A549 (cell line): ENCODE measurements around the gene ATL2. TPM values are rescaled to one million over a fixed set of nuclear protein-coding genes. Genes with fewer than 3 reads are reported as not detected.

Experiments used
- ATAC-seq, 2 experiments: fragments of 200-7000 bp in 1 of 2; fragments of >200 bp in 1 of 2; cut with Nextera tagmentation in 1 of 2; cut with Tn5 transposase in 1 of 2; 3 replicates each; pipeline versions ENCODE4 v1.8.0 to v1.9.1; 2018 to 2020; ENCODE audit warnings: mild to moderate bottlenecking in 1 of 2, moderate library complexity in 1 of 2
- CTCF ChIA-PET: fragments of 300-600 bp; sonication (Branson Sonifier 250); formaldehyde crosslinking; extraction: SDS; loops from one replicate; lab custom pipeline; 2021; ENCODE audit warnings: antibody characterized with exemption, inconsistent platforms; lab: Yijun Ruan, JAX
- POLR2A ChIA-PET: fragments of 350-600 bp; formaldehyde crosslinking; extraction: SDS; loops from one replicate; lab custom pipeline; 2021; ENCODE audit warnings: antibody characterized with exemption, inconsistent platforms; lab: Yijun Ruan, JAX
- DNase-seq, 2 experiments: peaks; one replicate each; pipeline versions ENCODE4 v3.0.0 to v3.0.0-alpha.2; 2011 to 2016; ENCODE audit warnings: low read depth in 1 of 2, low spot score in 1 of 2
- FAIRE-seq: peaks from 2 replicates; lab custom pipeline; 2011; peaks lifted over from hg19 to GRCh38; lab: Jason Lieb, UNC
- H3K27ac ChIP-seq, 2 experiments: fragments of >200 bp; sonication (Bioruptor Twin); formaldehyde crosslinking; 3 replicates each; pipeline ENCODE4 v1.5.1; 2016 to 2017
- H3K4me1 ChIP-seq: fragments of >200 bp; sonication (Bioruptor Twin); formaldehyde crosslinking; 3 replicates; pipeline ENCODE4 v1.6.1; 2016
- H3K4me2 ChIP-seq: fragments of >200 bp; sonication (Bioruptor Twin); formaldehyde crosslinking; 3 replicates; pipeline ENCODE4 v1.6.1; 2016
- H3K4me3 ChIP-seq: fragments of >200 bp; sonication (Bioruptor Twin); formaldehyde crosslinking; 3 replicates; pipeline ENCODE4 v1.5.1; 2016
- H3K9me3 ChIP-seq: fragments of >200 bp; sonication (Bioruptor Twin); formaldehyde crosslinking; 3 replicates; pipeline ENCODE4 v1.6.1; 2016
- BCL3 ChIP-seq: fragments of >200 bp; sonication (Bioruptor Twin); formaldehyde crosslinking; IDR thresholded peaks from 3 replicates; pipeline ENCODE4 v1.6.1; 2016
- CEBPB ChIP-seq, 2 experiments: fragments of >200 bp in 1 of 2; sonication (Bioruptor Twin) in 1 of 2; formaldehyde crosslinking in 1 of 2; IDR thresholded peaks; 2 replicates each; pipeline ENCODE4 v1.6.1; 2012 to 2016
- CHD4 ChIP-seq: fragments of 200-600 bp; sonication (generic); IDR thresholded peaks from 2 replicates; pipeline ENCODE4 v1.6.1; 2016; ENCODE audit warnings: antibody characterized with exemption, mild to moderate bottlenecking, borderline replicate concordance
- CTCF ChIP-seq: fragments of >200 bp; sonication (Bioruptor Twin); formaldehyde crosslinking; IDR thresholded peaks from 3 replicates; pipeline ENCODE4 v1.5.1; 2016
- EHMT2 ChIP-seq: fragments of 200-600 bp; sonication (generic); IDR thresholded peaks from 2 replicates; pipeline ENCODE4 v1.6.1; 2016; ENCODE audit warnings: antibody characterized with exemption, low read depth, mild to moderate bottlenecking, moderate library complexity
- ELK1 ChIP-seq: fragments of 150-350 bp; IDR thresholded peaks from 2 replicates; pipeline ENCODE4 v1.6.1; 2014; ENCODE audit warnings: low read depth, mild to moderate bottlenecking, low read length
- EP300 ChIP-seq, 2 experiments: fragments of >200 bp; sonication (Bioruptor Twin); formaldehyde crosslinking; IDR thresholded peaks; 2 replicates in 1 of 2; 3 replicates in 1 of 2; pipeline ENCODE4 v1.6.1; 2016 to 2017
- HMGXB4 ChIP-seq: fragments of 250-450 bp; sonication (Bioruptor Pico); IDR thresholded peaks from 2 replicates; pipeline ENCODE4 v1.5.0; 2021; ENCODE audit warnings: mild to moderate bottlenecking, moderate library complexity, borderline replicate concordance
- HOXB5 ChIP-seq: fragments of 250-450 bp; sonication (Bioruptor Pico); IDR thresholded peaks from 2 replicates; pipeline ENCODE4 v1.5.0; 2020; ENCODE audit warnings: mild to moderate bottlenecking, moderate library complexity
- MAFK ChIP-seq: fragments of 450-650 bp; IDR thresholded peaks from 2 replicates; pipeline ENCODE4 v1.6.1; 2014; ENCODE audit not compliant: partially characterized antibody
- MAZ ChIP-seq: fragments of 150-350 bp; IDR thresholded peaks from 2 replicates; pipeline ENCODE4 v1.6.1; 2014; ENCODE audit warnings: antibody characterized with exemption, low read depth, low read length, borderline replicate concordance
- MYC ChIP-seq: IDR thresholded peaks from 2 replicates; pipeline ENCODE4 v1.6.1; 2012; ENCODE audit warnings: mild to moderate bottlenecking, inconsistent platforms, low read length, improper control_type of control experiment, borderline replicate concordance
- NPAS2 ChIP-seq: fragments of 250-450 bp; sonication (Bioruptor Pico); IDR thresholded peaks from 2 replicates; pipeline ENCODE4 v1.8.0; 2022; ENCODE audit warnings: mild to moderate bottlenecking, moderate library complexity, borderline replicate concordance
- NR3C1 ChIP-seq: fragments of >200 bp; sonication (Bioruptor Twin); formaldehyde crosslinking; IDR thresholded peaks from 3 replicates; pipeline ENCODE4 v1.6.1; 2017
- PBX3 ChIP-seq: IDR thresholded peaks from 2 replicates; pipeline ENCODE4 v1.6.1; 2012
- PHF8 ChIP-seq: fragments of 200-600 bp; sonication (generic); IDR thresholded peaks from 2 replicates; pipeline ENCODE4 v1.6.1; 2016; ENCODE audit warnings: low read depth, mild to moderate bottlenecking, antibody characterized with exemption, moderate library complexity, borderline replicate concordance
- POLR2AphosphoS2 ChIP-seq: conservative IDR thresholded peaks from 2 replicates; pipeline ENCODE4 v1.6.1; 2012; ENCODE audit warnings: low read length, improper control_type of control experiment, inconsistent platforms
- RAD21 ChIP-seq, 2 experiments: fragments of >200 bp in 1 of 2; sonication (Bioruptor Twin) in 1 of 2; formaldehyde crosslinking in 1 of 2; IDR thresholded peaks in 1 of 2; conservative IDR thresholded peaks in 1 of 2; 2 replicates in 1 of 2; 3 replicates in 1 of 2; pipeline ENCODE4 v1.6.1; 2012 to 2018; ENCODE audit warnings: inconsistent platforms in 1 of 2
- RCOR1 ChIP-seq: fragments of 150-350 bp; IDR thresholded peaks from 2 replicates; pipeline ENCODE4 v1.6.1; 2014; ENCODE audit warnings: antibody characterized with exemption, low read length, low read depth
- RFX5 ChIP-seq: fragments of 450-650 bp; IDR thresholded peaks from 2 replicates; pipeline ENCODE4 v1.7.1; 2014; ENCODE audit warnings: antibody characterized with exemption, mild to moderate bottlenecking, moderate library complexity
- RNF2 ChIP-seq: fragments of 200-600 bp; sonication (generic); IDR thresholded peaks from 2 replicates; pipeline ENCODE4 v1.6.1; 2016; ENCODE audit warnings: low read depth, mild to moderate bottlenecking, antibody characterized with exemption, moderate library complexity, borderline replicate concordance
- SMC3 ChIP-seq: fragments of >200 bp; sonication (Bioruptor Twin); formaldehyde crosslinking; IDR thresholded peaks from 3 replicates; pipeline ENCODE4 v1.6.1; 2018; ENCODE audit warnings: inconsistent platforms
- USF2 ChIP-seq: fragments of 450-650 bp; IDR thresholded peaks from 2 replicates; pipeline ENCODE4 v1.6.1; 2014; ENCODE audit warnings: antibody characterized with exemption
- WGBS: methylation state at CpG from one replicate; pipeline ENCODE4 v1.1.6; 2017; ENCODE audit errors: missing lambda C conversion rate; 5-methylcytosine and 5-hydroxymethylcytosine counted together
- polyA plus RNA-seq, 4 experiments: library from polyadenylated mRNA; depleted of rRNA in 3 of 4; stranded (reverse); fragments of >200 nt; fragmentation: RNase III in 1 of 4; extraction: RNeasy Plus Mini Kit Qiagen cat#74134 plus additional on column Dnase treatment in 1 of 4; gene quantifications; 2 replicates in 3 of 4; 3 replicates in 1 of 4; pipeline ENCODE4 v1.2.3, GENCODE V29; 2011 to 2017

ATL2 gene
- polyA plus RNA-seq, 2 of the 4 experiments (the other 2 are of a cell fraction): 77.6 to 85.3 TPM

- ATAC-seq (peak; percentile 86 to 90), FAIRE-seq (peak; percentile 72), DNase-seq (peak; percentile 76 to 87)
- ChIA-PET POLR2A (interaction anchor here (0.5 to 1.8 kb wide), 6 partner anchors 16 to 856 kb away, joined by 4 to 22 read pairs (median 7); partner anchors contain the start of gene CYP1B1), CTCF (interaction anchor here (0.5 to 7.9 kb wide), 66 partner anchors 10 to 895 kb away, joined by 3 to 45 read pairs (median 3); partner anchors contain the start of gene CYP1B1)
- H3K9me3 ChIP-seq: no peaks in the 10 kb centered on the region
- WGBS: 33% methylated on average over 7 of the region's 7 CpGs
- peak overlapping the region; percentile 29 to 42; a peak in 4 of 6 replicates for H3K27ac ChIP-seq
- no peak overlapping the region for H3K4me3 ChIP-seq
- H3K4me1 ChIP-seq: peaks cover 26% of the 10 kb centered on the region
- 0 out of 3 replicates have a peak overlapping the region, but pooled peaks have one; percentile 26 for H3K4me2 ChIP-seq
- TF ChIP-seq POLR2AphosphoS2 (no peak), MYC (no peak), RAD21 (conservative IDR thresholded peaks at IDR 0.05 in 1 of 2, IDR thresholded peaks at IDR 0.05 in 1 of 2) (peak; percentile 96 to 98), RCOR1 (no peak), USF2 (no peak), NR3C1 (no peak), EP300 (IDR thresholded peaks at IDR 0.05) (no peak), ELK1 (no peak), NPAS2 (CRISPR knock-in tag) (no peak), MAZ (no peak), HOXB5 (CRISPR knock-in tag) (no peak), HMGXB4 (no peak), CTCF (peak; percentile 95), BCL3 (no peak), PHF8 (no peak), CEBPB (IDR thresholded peaks at IDR 0.05) (0 out of 4 replicates have a peak, but pooled peaks of 1 of the 2 experiments have one; percentile 9), PBX3 (no peak), EHMT2 (no peak), CHD4 (no peak), RFX5 (no peak), RNF2 (no peak), MAFK (peak; percentile 92), SMC3 (peak; percentile 98)
- TF ChIP-seq, all 56 proteins: peak for 5
These were observed 102.5 kb downstream of the ATL2 start for GRCh38 chr2:38274286-38275276.
